Endothelial cell (in vitro differentiated cells): ENCODE results near the gene DAPL1. TPM values are rescaled to one million over a fixed set of nuclear protein-coding genes. Genes with fewer than 3 reads are reported as not detected.
"Not testable (repeated sequence)": the region's sequence is repeated elsewhere in the genome, so short reads cannot be mapped to it uniquely, and the experiment has no call there.

Experiments
- DNase-seq: peaks from one replicate; pipeline ENCODE4 v3.0.0; 2021; ENCODE audit warnings: low spot score
- H3K27ac Mint-ChIP-seq: one replicate; pipeline ENCODE4 v1.8.0; 2021; ENCODE audit warnings: mixed read lengths, inconsistent platforms; ENCODE audit not compliant: unreplicated experiment
- H3K27me3 Mint-ChIP-seq: one replicate; pipeline ENCODE4 v1.8.0; 2021; ENCODE audit warnings: mild to moderate bottlenecking, moderate library complexity, mixed read lengths, inconsistent platforms; ENCODE audit not compliant: unreplicated experiment
- H3K36me3 Mint-ChIP-seq: one replicate; pipeline ENCODE4 v1.8.0; 2021; ENCODE audit warnings: mild to moderate bottlenecking, low read depth, mixed read lengths, inconsistent platforms; ENCODE audit not compliant: unreplicated experiment
- H3K4me1 Mint-ChIP-seq: one replicate; pipeline ENCODE4 v1.8.0; 2021; ENCODE audit warnings: mild to moderate bottlenecking, mixed read lengths, inconsistent platforms; ENCODE audit not compliant: unreplicated experiment
- H3K4me3 Mint-ChIP-seq: one replicate; pipeline ENCODE4 v1.8.0; 2021; ENCODE audit warnings: mild to moderate bottlenecking, mixed read lengths, inconsistent platforms; ENCODE audit not compliant: unreplicated experiment
- H3K9me3 Mint-ChIP-seq: one replicate; pipeline ENCODE4 v1.8.0; 2021; ENCODE audit warnings: mixed read lengths, inconsistent platforms; ENCODE audit not compliant: unreplicated experiment
- CTCF ChIP-seq: fragments of 200-600 bp; sonication (generic); IDR thresholded peaks from one replicate; pipeline ENCODE4 v1.5.0; 2021; ENCODE audit warnings: antibody characterized with exemption; ENCODE audit not compliant: unreplicated experiment
- total RNA-seq: library from RNA; stranded (reverse); fragmentation: NEBNext Ultra II Directional; extraction: Animal tissue kit (Norgen Biotek cat#: 25700); gene quantifications from one replicate; pipeline ENCODE4 v1.2.1, GENCODE V29; 2021; ENCODE audit not compliant: unreplicated experiment

The DAPL1 gene
- total RNA-seq, 1 donor from 2014 or later = not detected

GRCh38 chr2:158845859-158846258, 50.7 kb downstream of the DAPL1 start:
- Mint-ChIP-seq H3K4me3 (no peak overlapping the region), H3K36me3 (no peaks in the 10 kb centered on the region), H3K27me3 (no peaks in the 10 kb centered on the region), H3K27ac (no peak overlapping the region), H3K9me3 (no peaks in the 10 kb centered on the region), H3K4me1 (peaks cover 5% of the 10 kb centered on the region)
- no peak for DNase-seq
- TF ChIP-seq CTCF = no peak

GRCh38 chr2:158847526-158847925, 52.4 kb downstream of the DAPL1 start:
- not testable (repeated sequence) for DNase-seq, H3K4me1 Mint-ChIP-seq, H3K27me3 Mint-ChIP-seq, H3K27ac Mint-ChIP-seq, H3K4me3 Mint-ChIP-seq, H3K9me3 Mint-ChIP-seq, H3K36me3 Mint-ChIP-seq

- not testable (repeated sequence) for H3K4me3 Mint-ChIP-seq, H3K36me3 Mint-ChIP-seq
Measured at GRCh38 chr2:158848031-158848970, 53.2 kb downstream of the DAPL1 start.

GRCh38 chr2:158860179-158860578, 65.1 kb downstream of the DAPL1 start:
- H3K27ac Mint-ChIP-seq, DNase-seq, H3K36me3 Mint-ChIP-seq, H3K9me3 Mint-ChIP-seq, H3K4me3 Mint-ChIP-seq, H3K4me1 Mint-ChIP-seq, H3K27me3 Mint-ChIP-seq: not testable (repeated sequence)

More at GRCh38 chr2:158848031-158848970, 53.2 kb downstream of the DAPL1 start:
- not testable (repeated sequence) for H3K27me3 Mint-ChIP-seq, H3K9me3 Mint-ChIP-seq, H3K4me1 Mint-ChIP-seq, H3K27ac Mint-ChIP-seq, DNase-seq

DNA sequence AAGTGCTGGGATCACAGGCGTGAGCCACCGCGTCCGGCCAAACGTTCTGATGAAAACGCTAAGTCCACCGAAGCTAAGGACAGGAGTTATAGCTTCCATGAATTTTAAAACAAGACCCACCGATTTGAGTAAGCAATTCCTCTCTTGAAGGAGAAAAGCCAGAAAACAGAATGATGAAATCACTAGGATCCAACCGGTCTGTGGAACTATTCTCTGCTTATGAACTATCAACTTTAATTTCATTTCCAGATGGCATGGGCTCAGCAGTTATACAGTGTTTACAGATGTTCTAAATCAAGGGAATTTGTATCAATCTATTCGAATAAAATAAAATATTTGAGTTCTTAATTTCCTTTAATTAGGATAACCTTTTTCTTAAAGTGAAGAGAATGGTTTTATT, 66.5 kb downstream of the DAPL1 start:
- not testable (repeated sequence) for H3K9me3 Mint-ChIP-seq, DNase-seq, H3K36me3 Mint-ChIP-seq, H3K4me3 Mint-ChIP-seq, H3K4me1 Mint-ChIP-seq, H3K27me3 Mint-ChIP-seq, H3K27ac Mint-ChIP-seq

DNA sequence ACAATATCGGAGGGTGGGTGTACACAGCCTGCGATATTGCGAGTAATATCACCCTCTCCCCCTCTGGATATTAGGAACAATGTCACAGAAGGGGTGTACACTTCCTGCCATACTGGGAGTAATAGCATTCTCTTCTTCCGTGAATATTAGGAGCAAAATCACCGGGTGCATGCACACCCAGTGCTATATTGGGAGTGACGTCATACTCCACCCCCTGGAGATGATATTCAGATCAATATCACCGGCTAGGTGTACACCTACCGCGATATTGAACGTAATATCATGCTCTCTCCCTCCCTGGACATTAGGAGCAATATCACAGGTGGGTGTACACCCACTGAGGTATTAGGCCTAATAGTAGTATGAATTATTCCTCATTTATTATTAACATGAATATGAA, 70.4 kb downstream of the DAPL1 start:
- H3K4me3 Mint-ChIP-seq, H3K36me3 Mint-ChIP-seq, H3K9me3 Mint-ChIP-seq: not testable (repeated sequence)

More for the DNA sequence above, 70.4 kb downstream of the DAPL1 start:
- H3K27ac Mint-ChIP-seq, DNase-seq, H3K4me1 Mint-ChIP-seq, H3K27me3 Mint-ChIP-seq: not testable (repeated sequence)

Other genes with a start within 250 kb of the DAPL1 start
- gene TANC1, start 173.3 kb downstream of the DAPL1 start, total RNA-seq = 84.1 TPM